GM12891 (cell line): ENCODE results near the gene SNRPN.

Source experiments
- DNase-seq: peaks from one replicate; pipeline ENCODE4 v3.0.0; 2011; ENCODE audit warnings: low spot score; ENCODE audit not compliant: insufficient read length
- FAIRE-seq: peaks from 2 replicates; lab custom pipeline; 2011; peaks lifted over from hg19 to GRCh38; lab: Jason Lieb, UNC
- PAX5 ChIP-seq: IDR thresholded peaks from 2 replicates; pipeline ENCODE4 v1.6.1; 2011; ENCODE audit warnings: low read length, moderate library complexity, mild to moderate bottlenecking; ENCODE audit not compliant: insufficient read depth, severe bottlenecking
- POLR2A ChIP-seq: IDR thresholded peaks from 2 replicates; pipeline ENCODE4 v1.6.1; 2011; ENCODE audit warnings: low read depth, low read length, control low read depth
- POLR2AphosphoS5 ChIP-seq: IDR thresholded peaks from 2 replicates; pipeline ENCODE4 v1.6.1; 2011; ENCODE audit warnings: low read depth, low read length, control low read depth
- POU2F2 ChIP-seq: IDR thresholded peaks from 2 replicates; pipeline ENCODE4 v1.6.1; 2011; ENCODE audit warnings: low read depth, mild to moderate bottlenecking, control low read depth, low read length, moderate library complexity
- SPI1 ChIP-seq: IDR thresholded peaks from 2 replicates; pipeline ENCODE4 v1.6.1; 2011; ENCODE audit warnings: low read depth, low read length, control low read depth
- TAF1 ChIP-seq: IDR thresholded peaks from 2 replicates; pipeline ENCODE4 v1.6.1; 2011; ENCODE audit warnings: low read depth, low read length, control low read depth

Gene SNRPN

DNA sequence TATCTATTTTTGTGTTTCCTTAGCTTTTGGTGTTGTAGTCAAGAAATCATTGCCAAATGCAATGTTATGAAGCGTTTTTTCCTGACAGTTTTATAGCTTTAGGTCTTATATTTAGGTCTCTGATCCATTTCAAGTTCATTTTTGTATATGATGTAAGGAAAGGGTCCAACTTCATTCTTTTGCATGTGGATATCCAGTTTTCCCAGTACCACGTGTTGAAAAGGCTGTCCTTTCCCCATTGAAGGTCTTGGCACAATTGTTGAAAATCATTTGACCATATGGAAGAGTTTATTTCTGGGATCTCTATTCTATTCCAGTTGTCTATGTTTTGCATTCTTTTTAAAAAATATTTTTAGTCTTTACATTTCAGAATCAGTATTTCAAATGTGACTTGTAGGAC, 14.6 kb upstream of the SNRPN start:
- TF ChIP-seq POLR2AphosphoS5 (no peak), PAX5 (no peak), POU2F2 (no peak), TAF1 (no peak), POLR2A (no peak), SPI1 (no peak)
- no peak for FAIRE-seq
- DNase-seq, result no peak

DNA sequence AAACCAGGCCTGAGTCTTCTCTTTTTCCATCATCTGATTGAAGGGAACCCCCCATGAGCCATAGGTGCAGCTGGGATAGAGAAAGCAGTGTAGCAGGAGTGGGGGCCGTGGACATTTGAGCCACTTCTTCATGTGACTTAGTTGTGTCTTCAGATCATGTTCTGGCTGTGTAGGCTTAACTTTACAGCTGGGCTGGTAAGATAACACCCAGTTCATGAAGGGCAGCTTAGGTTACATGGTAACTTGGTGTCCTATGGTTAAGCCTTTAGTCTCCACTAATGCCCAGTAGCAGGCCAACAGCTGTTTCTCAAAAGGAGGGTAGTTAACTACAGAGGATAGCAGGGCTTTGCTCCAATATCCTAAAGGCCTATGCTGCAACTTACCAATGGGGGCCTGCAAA, 11.4 kb upstream of the SNRPN start:
- FAIRE-seq (no peak), DNase-seq (no peak)
- no peak for TF ChIP-seq POLR2A
- no peak for TF ChIP-seq PAX5
- TF ChIP-seq POLR2AphosphoS5, result no peak
- no peak for TF ChIP-seq SPI1
- TF ChIP-seq POU2F2, result no peak
- TF ChIP-seq TAF1, result no peak

DNA sequence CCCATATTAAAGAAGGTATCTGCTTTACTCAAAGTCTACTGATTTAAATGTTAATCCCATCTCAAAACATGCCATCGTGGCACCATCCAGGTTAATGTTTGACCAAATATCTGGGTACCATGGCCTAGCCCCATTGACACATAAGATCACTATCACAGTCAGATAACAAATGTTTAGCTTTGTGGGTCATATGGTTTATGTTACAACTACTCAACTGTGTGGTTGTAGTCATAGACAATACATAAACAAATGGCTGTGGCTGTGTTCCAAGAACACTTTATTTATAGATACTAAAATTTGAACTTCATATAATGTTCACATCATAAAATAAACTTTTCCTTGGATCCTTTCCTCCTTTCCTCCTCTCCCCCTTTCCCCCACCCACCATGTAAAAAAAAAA, 9.8 kb upstream of the SNRPN start:
- no peak for DNase-seq
- TF ChIP-seq PAX5 (no peak), POLR2A (no peak), POU2F2 (no peak), SPI1 (no peak), TAF1 (no peak), POLR2AphosphoS5 (no peak)
- no peak for FAIRE-seq

DNA sequence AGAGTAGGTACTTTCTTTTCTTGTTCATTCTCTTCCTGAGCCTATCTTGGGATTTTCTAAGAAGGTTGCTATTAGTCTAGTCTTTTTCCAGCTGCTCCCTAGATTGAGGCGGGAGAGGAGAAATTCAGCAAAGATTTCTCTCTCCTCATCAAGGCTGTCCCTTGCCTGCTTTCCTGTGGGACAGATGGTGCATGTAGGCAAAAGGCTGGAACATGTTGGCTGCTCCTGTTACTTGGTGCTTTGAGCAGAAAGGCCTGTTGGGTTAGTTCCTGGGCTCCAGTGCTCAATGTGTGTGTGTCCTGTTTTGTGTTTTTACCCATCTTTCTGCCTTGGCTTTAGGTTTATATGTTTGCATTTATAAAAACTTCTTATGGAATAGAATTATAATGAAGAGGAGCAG, 9.1 kb upstream of the SNRPN start:
- DNase-seq, result no peak
- TF ChIP-seq POU2F2 (no peak), SPI1 (no peak), PAX5 (no peak), POLR2AphosphoS5 (no peak), TAF1 (no peak), POLR2A (no peak)
- no peak for FAIRE-seq

DNA sequence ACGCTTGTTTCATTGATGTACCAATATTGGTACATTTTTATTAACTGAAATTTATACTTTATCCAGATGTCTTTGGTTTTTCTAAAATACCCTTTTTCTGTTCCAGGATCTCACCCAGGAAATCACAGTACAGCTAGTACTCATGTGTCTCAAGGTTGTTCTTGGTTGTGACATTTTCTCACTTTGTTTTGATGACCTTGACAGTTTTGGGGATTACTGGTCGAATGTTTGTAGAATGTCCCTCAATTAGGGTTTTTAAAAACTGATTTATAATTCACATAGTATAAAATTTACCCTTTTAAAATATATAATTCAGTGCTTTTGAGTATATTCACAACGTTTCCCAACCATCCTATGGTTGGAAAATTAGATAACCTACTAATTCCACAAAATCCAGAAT, 6.3 kb upstream of the SNRPN start:
- DNase-seq (no peak), FAIRE-seq (no peak)
- TF ChIP-seq TAF1 (no peak), POLR2A (no peak), PAX5 (no peak), SPI1 (no peak), POU2F2 (no peak), POLR2AphosphoS5 (no peak)

DNA sequence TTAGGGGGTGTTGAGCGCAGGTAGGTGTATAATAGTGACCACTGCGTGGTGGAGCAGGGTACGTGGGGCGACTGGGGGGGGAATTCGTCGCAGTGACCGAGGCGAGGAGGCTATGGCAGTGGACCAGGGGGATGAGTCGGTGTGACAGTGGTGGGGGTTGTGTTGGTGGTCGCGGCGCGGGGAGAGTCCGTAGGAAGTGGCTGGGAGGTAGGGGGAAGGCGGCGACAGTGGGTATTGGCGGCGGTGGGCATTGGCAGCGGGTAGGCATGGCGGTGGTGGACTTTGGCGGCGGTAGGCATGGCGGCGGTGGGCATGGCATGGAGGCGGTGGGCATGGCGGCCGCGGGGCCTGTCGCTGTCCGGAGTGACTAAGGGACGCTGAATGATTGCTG, 739 bp downstream of the SNRPN start:
- TF ChIP-seq SPI1 (no peak), POU2F2 (no peak)
- FAIRE-seq (no peak), DNase-seq (no peak)

DNA sequence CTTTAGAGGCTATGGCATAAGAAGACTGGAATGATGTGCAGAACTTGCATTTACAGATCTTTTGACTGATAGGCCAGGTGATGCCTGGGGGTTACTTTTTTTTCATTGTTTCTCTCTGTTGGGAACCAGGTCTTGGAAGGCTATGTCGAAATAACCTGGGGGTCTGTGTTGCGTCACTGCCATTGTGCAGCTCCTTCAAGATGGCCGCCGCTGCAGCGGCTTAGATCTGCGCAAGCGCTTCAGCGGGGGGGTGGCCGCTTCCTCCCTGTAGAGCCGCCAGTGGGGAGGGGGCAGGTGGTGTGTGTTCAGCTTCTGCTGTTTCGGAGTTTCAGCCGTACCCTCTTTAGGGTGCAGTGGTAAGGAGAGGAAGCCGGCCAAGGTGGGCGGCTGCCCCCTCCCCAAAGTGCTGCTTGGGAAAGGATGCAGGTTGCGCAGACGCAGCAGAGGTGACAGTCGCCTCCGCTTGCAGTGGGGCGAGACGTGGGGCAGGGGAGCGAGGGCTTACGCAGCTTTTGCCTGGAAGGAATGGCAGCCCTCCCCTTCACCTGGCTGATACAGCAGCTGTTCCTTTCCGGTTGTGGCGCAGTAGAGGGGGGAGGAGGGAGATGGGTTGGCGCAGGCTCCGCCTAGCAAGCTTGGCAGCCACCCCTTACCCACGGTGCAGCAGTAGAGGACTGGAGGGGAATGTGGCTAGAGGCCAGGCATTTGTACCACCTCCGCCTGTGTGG, 1.5 kb downstream of the SNRPN start:
- peak; percentile 30 for DNase-seq
- peak; percentile 82 for FAIRE-seq
- no peak for TF ChIP-seq PAX5
- peak; percentile 33; the same call in 1 of the 2 replicates for TF ChIP-seq SPI1
- TF ChIP-seq POLR2A, result peak; percentile 35; the same call in 1 of the 2 replicates
- TF ChIP-seq POLR2AphosphoS5, result 0 out of 2 replicates have a peak, but pooled peaks have one; percentile 33
- TF ChIP-seq TAF1, result no peak
- no peak for TF ChIP-seq POU2F2

DNA sequence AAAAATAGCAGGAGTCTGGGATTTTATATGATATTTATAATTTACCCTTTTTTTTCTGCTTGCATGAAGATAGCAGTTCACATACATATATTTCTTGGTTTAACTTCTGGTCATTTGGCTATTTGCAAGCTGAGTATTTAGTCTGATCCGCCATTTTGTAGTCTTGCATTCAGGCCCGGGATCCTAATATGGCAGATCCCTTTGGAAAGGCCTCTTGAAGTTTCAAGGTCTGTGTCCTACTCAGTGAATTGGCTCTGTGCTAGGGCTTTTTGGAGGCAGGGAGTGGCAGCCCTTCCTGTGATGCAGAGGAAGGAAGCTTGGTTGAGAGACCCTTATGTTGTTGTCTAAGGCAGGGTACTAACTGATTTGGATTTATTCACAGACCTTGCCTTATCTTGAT, 2.9 kb downstream of the SNRPN start:
- DNase-seq (no peak), FAIRE-seq (no peak)

DNA sequence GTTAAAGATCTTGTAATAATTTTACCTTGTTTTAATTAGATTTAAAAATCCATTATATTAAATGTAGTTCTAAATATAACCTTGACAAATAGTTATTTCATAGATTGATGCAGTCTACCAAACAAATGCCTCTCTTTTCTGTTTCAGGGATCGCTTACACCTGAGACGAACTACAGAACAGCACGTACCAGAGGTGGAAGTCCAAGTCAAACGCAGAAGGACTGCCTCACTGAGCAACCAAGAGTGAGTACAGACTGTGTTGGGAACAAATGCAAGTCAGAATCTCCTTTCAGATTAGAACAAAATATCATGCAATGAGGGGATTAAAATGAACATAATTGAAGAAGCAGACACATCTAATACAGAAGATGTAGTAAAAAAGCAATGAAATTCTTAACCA, 7.2 kb downstream of the SNRPN start:
- DNase-seq (no peak), FAIRE-seq (no peak)
- TF ChIP-seq POU2F2, result no peak
- no peak for TF ChIP-seq POLR2AphosphoS5
- TF ChIP-seq SPI1, result no peak
- no peak for TF ChIP-seq POLR2A
- TF ChIP-seq TAF1, result no peak
- no peak for TF ChIP-seq PAX5

More for the DNA sequence above, 2.9 kb downstream of the SNRPN start:
- TF ChIP-seq SPI1 (no peak), TAF1 (no peak), POU2F2 (no peak), POLR2AphosphoS5 (no peak), POLR2A (no peak), PAX5 (no peak)

DNA sequence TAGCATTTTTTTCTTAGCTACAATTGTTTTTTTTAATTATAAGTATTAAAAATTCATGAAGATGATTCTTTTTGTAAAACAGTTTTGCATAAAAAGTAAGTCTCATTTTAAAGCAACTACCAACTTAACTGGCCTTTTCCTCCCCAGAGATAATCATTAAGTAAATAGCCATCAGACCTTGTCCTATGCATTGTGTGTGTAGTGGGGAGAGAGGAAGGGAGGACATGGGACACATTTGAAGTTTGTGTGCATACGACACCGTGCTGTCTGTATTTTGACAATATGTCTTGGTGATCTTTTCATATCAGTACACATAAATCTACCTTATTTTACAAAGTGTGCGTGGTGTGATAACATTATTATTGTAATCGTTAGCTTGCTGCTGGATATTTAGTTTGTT, 8.1 kb downstream of the SNRPN start:
- peak; percentile 5 for FAIRE-seq
- DNase-seq, result no peak
- TF ChIP-seq SPI1, result no peak
- TF ChIP-seq TAF1, result no peak

DNA sequence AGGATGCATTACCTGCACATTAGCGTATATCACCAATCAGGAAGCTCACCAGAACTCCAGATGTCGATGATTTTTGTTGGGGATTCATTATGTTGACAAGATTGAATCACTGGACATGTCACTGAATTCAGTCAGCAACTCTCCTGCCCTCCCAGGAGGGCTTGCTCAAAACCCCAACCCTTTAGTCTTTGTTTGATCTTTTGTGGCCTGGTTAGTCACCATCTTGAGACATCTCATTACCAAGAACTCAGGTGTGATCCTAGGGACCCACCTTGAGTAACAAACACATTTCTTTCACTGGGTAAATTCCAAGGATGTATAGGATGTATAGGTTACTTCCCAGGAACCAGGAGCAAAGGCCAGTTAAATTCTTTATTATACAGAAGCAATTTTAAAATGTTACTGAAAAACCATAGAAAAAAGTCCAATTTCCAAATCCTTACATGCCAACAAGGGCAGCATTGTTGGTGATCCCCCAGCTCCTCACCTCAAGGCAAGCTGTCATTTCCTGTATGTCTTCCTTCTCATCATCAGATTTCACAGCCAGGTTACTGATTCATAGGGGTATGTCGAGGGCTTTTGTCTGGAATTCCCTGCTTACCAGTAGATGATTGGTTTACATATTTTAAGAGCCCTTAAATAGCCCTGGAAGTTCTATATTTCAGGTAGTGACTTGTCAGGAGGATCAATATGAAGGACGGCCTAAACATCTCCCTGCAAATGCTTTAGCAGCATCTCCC, 11.7 kb downstream of the SNRPN start:
- FAIRE-seq, result no peak
- DNase-seq, result no peak
- no peak for TF ChIP-seq SPI1
- no peak for TF ChIP-seq POU2F2
- TF ChIP-seq TAF1, result no peak
- TF ChIP-seq PAX5, result no peak
- TF ChIP-seq POLR2A, result no peak
- no peak for TF ChIP-seq POLR2AphosphoS5
